ENCODE measurements around the gene LMX1B.
A peak's percentile ranks its signal among the peaks of the same experiment; 100 is the strongest.
"Not testable (repeated sequence)": the region's sequence is repeated elsewhere in the genome, so short reads cannot be mapped to it uniquely, and the experiment has no call there.

The LMX1B gene

DNA sequence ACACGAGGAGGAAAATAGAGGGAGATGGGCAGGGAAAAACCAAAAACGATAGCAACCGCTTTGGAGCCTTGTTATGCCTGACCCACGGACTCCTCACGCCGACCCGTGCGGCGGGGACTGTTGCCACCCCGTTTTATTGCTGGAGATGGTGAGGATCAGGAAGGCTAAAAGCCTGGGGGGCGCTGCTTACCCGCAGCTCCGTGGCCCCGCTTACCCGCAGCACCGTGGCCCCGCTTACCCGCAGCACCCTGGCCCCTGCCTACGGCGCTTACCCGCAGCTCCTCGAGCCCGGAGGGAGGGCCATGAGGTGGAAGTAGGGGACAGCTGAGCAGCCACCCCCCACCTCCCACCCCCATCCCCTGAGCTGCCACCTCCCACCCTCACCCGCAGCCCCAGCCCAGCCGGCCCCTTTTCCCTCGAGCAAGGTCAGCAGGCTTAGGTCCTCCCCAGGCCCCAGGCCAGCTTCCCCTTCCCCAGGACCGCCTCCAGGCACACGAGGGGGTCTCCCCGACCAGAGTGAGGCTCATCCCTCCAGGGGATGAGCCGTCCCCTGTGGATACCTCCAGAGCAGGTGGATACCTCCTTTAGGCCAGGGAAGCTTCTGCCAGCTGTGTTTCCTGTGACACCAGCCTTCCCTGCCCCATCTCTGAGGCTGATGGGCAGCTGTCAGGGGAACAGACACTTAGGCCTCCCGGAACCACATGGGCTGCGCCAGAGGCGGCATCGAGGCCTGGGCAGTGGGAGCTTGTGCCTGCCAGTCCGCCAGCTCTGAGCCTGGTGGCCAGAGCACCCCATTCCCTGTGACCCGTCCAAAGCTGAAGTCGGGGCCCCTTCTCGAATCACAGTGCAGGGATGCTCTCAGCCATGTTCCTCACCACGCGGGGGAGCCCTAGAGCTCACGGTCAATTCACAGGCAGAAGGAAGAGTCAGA, 92.3 kb downstream of the LMX1B start:
- peak; percentile 49 to 66 for DNase-seq (ENCODE audit: low read depth in 1 of 2, low spot score in 1 of 2)

GRCh38 chr9:126706698-126707053, 92.9 kb downstream of the LMX1B start:
- DNase-seq (ENCODE audit: low read depth in 1 of 2, low spot score in 1 of 2), result no peak

GRCh38 chr9:126707083-126707482, 93.4 kb downstream of the LMX1B start:
- no peak for DNase-seq (ENCODE audit: low read depth in 1 of 2, low spot score in 1 of 2)

- DNase-seq (ENCODE audit: low read depth in 1 of 2, low spot score in 1 of 2), result not testable (repeated sequence)
Measured at GRCh38 chr9:126707712-126708111, 94.0 kb downstream of the LMX1B start.

GRCh38 chr9:126708178-126708577, 94.5 kb downstream of the LMX1B start:
- no peak for DNase-seq (ENCODE audit: low read depth in 1 of 2, low spot score in 1 of 2)

GRCh38 chr9:126709241-126709640, 95.5 kb downstream of the LMX1B start:
- no peak for DNase-seq (ENCODE audit: low read depth in 1 of 2, low spot score in 1 of 2)

DNA sequence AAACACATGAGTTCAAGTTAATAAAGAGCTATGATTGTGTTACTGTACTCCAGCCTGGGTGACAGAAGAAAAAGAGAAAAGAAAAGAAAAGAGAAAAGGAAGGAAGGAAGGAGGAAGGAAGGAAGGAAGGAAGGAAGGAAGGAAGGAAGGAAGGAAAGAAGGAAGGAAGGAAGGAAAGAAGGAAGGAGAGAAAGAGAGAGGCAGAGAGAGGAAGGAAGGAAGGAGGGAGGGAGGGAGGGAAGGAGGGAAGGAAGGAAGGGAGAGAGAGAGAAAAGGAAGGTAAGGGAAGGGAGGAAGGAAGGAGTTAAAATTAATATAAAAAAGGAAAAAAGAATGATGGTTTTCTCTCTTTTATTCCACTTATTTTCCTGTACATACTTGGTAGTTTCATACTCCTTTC, 101.7 kb downstream of the LMX1B start:
- DNase-seq (ENCODE audit: low read depth in 1 of 2, low spot score in 1 of 2), result no peak

DNA sequence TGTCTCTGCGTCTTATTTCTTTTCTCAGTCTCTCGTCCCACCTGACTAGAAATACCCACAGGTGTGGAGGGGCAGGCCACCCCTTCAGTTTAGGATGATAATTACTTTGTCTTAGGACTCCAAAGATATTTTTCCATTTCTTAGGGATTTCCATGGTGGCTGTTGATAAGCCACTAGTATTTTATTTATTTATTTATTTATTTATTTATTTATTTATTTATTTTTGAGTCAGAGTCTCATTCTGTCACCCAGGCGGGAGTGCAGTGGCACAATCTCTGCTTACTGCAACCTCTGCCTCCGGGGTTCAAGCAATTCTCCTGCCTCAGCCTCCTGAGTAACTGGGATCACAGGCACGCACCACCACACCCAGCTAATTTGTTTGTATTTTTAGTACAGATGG, 103.7 kb downstream of the LMX1B start:
- DNase-seq (ENCODE audit: low read depth in 1 of 2, low spot score in 1 of 2), result not testable (repeated sequence)

- DNase-seq (ENCODE audit: low read depth in 1 of 2, low spot score in 1 of 2), result peak; percentile 52 to 75
Measured at GRCh38 chr9:126719618-126720031, 105.9 kb downstream of the LMX1B start.

DNA sequence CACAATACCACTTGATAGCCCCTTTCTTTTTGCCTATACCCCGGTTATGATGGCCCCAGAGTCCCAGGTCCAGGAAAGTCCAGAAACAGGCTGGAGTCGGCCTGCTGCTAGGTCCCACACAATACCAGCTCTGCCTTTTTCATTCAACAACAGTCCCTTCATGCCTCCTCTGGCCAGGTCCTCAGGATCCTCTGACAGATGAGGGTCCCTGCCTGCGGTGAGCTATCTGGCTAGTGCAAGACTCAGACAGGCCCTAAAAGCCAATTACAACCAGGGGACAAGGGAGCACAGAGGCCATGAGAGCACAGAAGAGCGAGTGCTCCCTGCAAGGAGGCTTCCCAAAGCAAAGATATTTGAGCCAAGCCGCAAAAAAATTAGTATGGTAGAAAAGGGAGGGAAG, 106.3 kb downstream of the LMX1B start:
- no peak for DNase-seq (ENCODE audit: low read depth in 1 of 2, low spot score in 1 of 2)

GRCh38 chr9:126720661-126721563, 107.2 kb downstream of the LMX1B start:
- no peak for DNase-seq (ENCODE audit: low read depth in 1 of 2, low spot score in 1 of 2)

DNA sequence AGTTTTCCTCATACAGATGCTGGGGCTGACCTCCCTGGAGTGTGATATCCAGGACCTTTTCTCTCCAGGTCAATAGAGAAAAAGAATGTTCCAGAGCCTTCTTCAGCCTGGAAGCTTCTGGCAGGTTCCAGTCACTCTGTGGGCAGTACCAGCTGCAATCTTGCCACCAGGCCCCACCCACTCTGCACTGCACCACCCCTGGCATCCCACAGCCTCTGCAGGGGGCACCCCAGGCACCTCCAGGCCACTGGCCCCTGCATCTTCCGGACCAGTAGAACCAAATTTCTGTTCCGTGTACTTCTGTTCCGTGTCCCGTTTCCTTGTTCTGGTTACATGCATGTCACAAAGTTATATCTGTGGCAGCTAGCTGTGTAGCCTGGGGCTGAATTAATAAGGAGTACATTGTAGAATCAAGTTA, 107.8 kb downstream of the LMX1B start:
- DNase-seq (ENCODE audit: low read depth in 1 of 2, low spot score in 1 of 2), result no peak

DNA sequence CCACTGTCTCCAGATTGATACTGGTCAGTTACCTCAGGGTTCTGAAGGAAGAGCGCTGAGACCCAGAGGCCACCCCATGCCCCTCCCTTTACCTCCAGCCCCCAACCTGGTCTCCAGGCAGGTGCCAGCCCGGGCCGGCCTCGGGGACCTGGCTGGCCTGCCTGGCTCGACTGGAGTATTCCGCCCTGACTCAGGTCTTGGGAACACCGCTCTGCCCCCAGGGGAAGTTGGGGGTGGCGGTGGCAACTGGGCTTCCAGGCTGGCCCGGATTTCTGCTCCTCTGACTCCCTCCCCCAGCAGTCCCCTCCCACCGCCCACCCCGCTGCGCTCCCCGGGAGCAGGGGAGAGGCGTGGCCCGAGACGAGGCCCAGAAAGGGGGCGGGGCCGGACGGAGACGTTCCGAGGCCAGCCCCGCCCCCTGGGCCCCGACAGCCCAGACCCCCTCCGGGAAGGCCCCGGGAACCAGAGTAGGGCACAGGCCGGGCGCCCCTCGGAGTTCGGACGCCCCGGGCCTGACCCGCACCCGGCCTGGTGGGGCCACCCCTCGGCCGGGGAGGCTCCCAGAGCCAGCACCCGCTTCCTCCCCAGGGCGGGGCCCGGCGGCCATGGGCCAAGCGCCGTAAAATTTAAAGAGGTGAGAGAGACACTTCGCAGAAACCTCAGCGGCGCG, 108.7 kb downstream of the LMX1B start:
- DNase-seq (ENCODE audit: low read depth in 1 of 2, low spot score in 1 of 2), result peak; percentile 83 to 90

DNA sequence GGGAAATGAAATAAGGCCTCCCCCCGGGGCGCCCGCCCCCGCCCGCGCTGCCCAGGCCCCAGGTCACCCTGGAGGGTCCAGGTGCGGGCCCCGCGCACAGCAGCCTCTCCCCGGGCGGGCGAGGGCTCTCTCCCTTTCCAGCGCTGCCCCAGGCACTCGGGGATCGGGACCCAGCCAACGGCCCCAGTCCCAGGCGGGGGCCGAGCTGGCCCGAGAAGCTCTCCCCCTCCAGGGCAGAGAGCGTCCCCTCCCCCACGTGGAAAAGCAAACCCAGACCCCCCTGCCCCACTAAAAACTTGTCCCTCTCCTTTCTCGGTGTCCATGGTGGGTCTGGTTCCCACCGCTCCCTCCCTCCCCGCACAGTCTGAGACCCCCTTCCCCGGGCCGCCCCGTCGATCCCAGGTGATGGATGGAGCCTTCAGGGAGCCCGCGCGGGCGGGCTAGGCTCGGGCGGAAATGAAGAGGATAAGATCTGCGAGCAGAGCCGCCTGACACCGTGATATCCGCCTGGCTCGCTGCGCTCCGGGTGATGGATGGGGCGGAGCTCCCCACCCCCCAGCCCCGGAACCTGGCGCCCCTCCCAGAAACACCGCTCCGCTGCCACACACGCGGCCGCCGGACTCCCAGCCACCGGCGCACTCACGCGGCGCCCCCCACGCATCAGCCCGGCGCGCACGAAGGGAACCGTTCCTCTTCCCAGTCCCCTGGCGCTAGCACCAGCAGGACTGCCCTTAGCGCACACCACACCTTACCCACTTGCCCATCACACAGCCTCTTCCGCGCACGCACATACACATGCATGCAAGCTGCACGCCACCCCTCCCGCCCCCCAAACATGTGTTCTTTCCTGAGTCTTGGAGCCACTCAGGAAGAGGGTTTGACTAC, 109.4 kb downstream of the LMX1B start:
- DNase-seq (ENCODE audit: low read depth in 1 of 2, low spot score in 1 of 2), result peak; percentile 50 to 58

DNA sequence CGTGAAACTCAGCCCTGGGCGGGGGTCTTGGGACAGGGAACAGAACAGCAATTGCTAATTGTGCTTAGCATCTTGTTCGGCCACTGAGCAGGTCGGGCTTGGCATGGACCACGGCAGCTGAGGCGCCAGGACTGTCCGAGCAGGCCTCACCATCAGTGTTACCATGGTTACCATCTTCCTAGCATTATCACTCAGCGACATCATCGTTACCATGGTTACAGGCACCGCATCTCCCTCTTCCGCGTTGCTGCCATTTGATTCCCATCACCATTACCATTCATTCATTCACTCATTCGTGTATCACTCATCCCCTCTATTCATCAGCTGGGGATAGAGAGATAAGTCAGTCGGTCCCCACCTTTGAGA, 110.1 kb downstream of the LMX1B start:
- no peak for DNase-seq (ENCODE audit: low read depth in 1 of 2, low spot score in 1 of 2)

DNA sequence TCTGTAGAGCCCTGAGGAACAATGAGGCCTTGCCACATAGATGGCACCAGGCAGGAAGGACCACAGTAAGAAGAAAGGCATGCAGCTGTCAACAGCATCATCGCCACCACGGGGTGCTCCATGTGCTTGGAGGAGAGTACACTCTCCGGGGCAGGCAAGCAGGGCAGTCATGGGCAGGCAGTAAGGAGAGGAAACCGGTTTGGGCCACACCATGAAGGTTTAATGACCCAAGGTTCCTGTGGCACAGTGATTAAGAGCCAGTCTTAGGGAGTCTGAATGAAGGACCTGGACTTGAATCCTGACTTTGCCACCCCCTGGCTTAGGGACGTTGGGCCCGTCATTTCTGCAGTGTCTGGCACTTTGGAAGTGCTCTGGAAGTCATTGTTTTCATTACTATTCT, 110.5 kb downstream of the LMX1B start:
- DNase-seq (ENCODE audit: low read depth in 1 of 2, low spot score in 1 of 2), result no peak

DNA sequence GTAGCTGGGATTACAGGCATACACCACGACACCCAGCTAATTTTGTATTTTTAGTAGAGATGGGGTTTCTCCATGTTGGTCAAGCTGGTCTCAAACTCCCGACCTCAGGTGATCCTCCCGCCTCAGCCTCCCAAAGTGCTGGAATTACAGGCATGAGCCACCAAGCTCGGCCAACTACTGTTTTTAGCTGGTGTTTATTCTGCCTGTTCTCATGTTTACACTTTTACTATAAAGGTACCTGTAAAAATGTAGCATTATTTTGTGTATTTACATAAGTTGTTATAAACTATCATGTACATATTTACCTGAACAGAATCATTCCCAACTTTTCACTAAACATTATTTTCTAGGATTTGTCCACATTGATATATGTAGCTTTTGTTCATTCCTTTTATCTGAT, 111.8 kb downstream of the LMX1B start:
- DNase-seq (ENCODE audit: low read depth in 1 of 2, low spot score in 1 of 2), result not testable (repeated sequence)

GRCh38 chr9:126728210-126728609, 114.5 kb downstream of the LMX1B start:
- not testable (repeated sequence) for DNase-seq (ENCODE audit: low read depth in 1 of 2, low spot score in 1 of 2)

- DNase-seq (ENCODE audit: low read depth in 1 of 2, low spot score in 1 of 2), result not testable (repeated sequence)
Measured at GRCh38 chr9:126730592-126730991, 116.9 kb downstream of the LMX1B start.

GRCh38 chr9:126733005-126733404, 119.3 kb downstream of the LMX1B start:
- DNase-seq (ENCODE audit: low read depth in 1 of 2, low spot score in 1 of 2), result no peak

All from stimulated activated CD4-positive, alpha-beta T cell treated with anti-CD3 and anti-CD28 coated beads, Interleukin-15, amount 100 ng/mL, for 1 hour (primary cell).